GM12878 (cell line): ENCODE data around the gene HSPB6. TPM values are rescaled to one million over a fixed set of nuclear protein-coding genes. Genes with fewer than 3 reads are reported as not detected.
A peak's percentile ranks its signal among the peaks of the same experiment; 100 is the strongest.

Experiments used
- BHLHE40 ChIP-seq, 2 experiments: fragments of 450-650 bp in 1 of 2; IDR thresholded peaks; 2 replicates each; pipeline ENCODE4 v1.6.1; 2011 to 2017; ENCODE audit warnings: low read depth in 2 of 2, borderline replicate concordance in 1 of 2, improper control_type of control experiment in 1 of 2, low read length in 1 of 2, mild to moderate bottlenecking in 1 of 2
- BRCA1 ChIP-seq: IDR thresholded peaks from 2 replicates; pipeline ENCODE4 v1.6.1; 2011; ENCODE audit warnings: low read depth, low read length, improper control_type of control experiment
- CREB1 ChIP-seq: IDR thresholded peaks from 2 replicates; pipeline ENCODE4 v1.6.1; 2012; ENCODE audit warnings: low read depth, mild to moderate bottlenecking, inconsistent platforms
- GABPA ChIP-seq: IDR thresholded peaks from 2 replicates; pipeline ENCODE4 v1.6.1; 2014; ENCODE audit warnings: antibody characterized with exemption, low read depth, mild to moderate bottlenecking, inconsistent platforms
- HDAC2 ChIP-seq: fragments of 200-600 bp; sonication (generic); IDR thresholded peaks from 2 replicates; pipeline ENCODE4 v1.6.1; 2017
- JUNB ChIP-seq: IDR thresholded peaks from 2 replicates; pipeline ENCODE4 v1.6.1; 2016; ENCODE audit warnings: antibody characterized with exemption, mild to moderate bottlenecking
- JUND ChIP-seq: IDR thresholded peaks from 2 replicates; pipeline ENCODE4 v1.6.1; 2012; ENCODE audit warnings: low read depth, mild to moderate bottlenecking, low read length, improper control_type of control experiment, moderate library complexity
- MEF2B ChIP-seq: fragments of 450-650 bp; IDR thresholded peaks from 2 replicates; pipeline ENCODE4 v1.6.1; 2018; ENCODE audit warnings: mild to moderate bottlenecking, moderate library complexity; ENCODE audit not compliant: partially characterized antibody, poor library complexity, severe bottlenecking
- NBN ChIP-seq: fragments of 450-650 bp; IDR thresholded peaks from 2 replicates; pipeline ENCODE4 v1.6.1; 2016
- NFYB ChIP-seq: IDR thresholded peaks from 2 replicates; pipeline ENCODE4 v1.6.1; 2011; ENCODE audit warnings: low read depth, mild to moderate bottlenecking, low read length, improper control_type of control experiment, moderate library complexity; ENCODE audit not compliant: insufficient read depth
- PAX5 ChIP-seq: IDR thresholded peaks from 2 replicates; pipeline ENCODE4 v1.6.1; 2011; ENCODE audit warnings: low read depth, low read length, borderline replicate concordance
- POLR2A ChIP-seq: IDR thresholded peaks from 2 replicates; pipeline ENCODE4 v1.6.1; 2011; ENCODE audit warnings: low read depth, mild to moderate bottlenecking, low read length
- POLR2AphosphoS2 ChIP-seq: IDR thresholded peaks from 2 replicates; pipeline ENCODE4 v1.6.1; 2011; ENCODE audit warnings: low read depth, mild to moderate bottlenecking, low read length, improper control_type of control experiment, moderate library complexity
- POU2F2 ChIP-seq: IDR thresholded peaks from 3 replicates; pipeline ENCODE4 v1.6.1; 2011; ENCODE audit warnings: low read depth, mild to moderate bottlenecking, low read length, borderline replicate concordance
- RBBP5 ChIP-seq: fragments of 200-600 bp; sonication (generic); conservative IDR thresholded peaks from 2 replicates; pipeline ENCODE4 v1.6.1; 2016
- RFX5 ChIP-seq: IDR thresholded peaks from 2 replicates; pipeline ENCODE4 v1.6.1; 2011; ENCODE audit warnings: low read depth, low read length, improper control_type of control experiment
- SIN3A ChIP-seq: IDR thresholded peaks from 2 replicates; pipeline ENCODE4 v1.6.1; 2012; ENCODE audit warnings: low read depth, low read length, improper control_type of control experiment
- SP1 ChIP-seq: IDR thresholded peaks from one replicate; pipeline ENCODE4 v1.6.1; 2011; ENCODE audit warnings: low read depth, low read length
- SPI1 ChIP-seq: IDR thresholded peaks from 2 replicates; pipeline ENCODE4 v1.6.1; 2011; ENCODE audit warnings: low read depth, mild to moderate bottlenecking, low read length, moderate library complexity, borderline replicate concordance; ENCODE audit not compliant: insufficient read depth
- SRF ChIP-seq, 2 experiments: IDR thresholded peaks; 2 replicates each; pipeline ENCODE4 v1.6.1; 2011; ENCODE audit warnings: low read depth in 2 of 2, low read length in 2 of 2, mild to moderate bottlenecking in 1 of 2, moderate library complexity in 1 of 2
- SUPT20H ChIP-seq: IDR thresholded peaks from 2 replicates; pipeline ENCODE4 v1.6.1; 2011; ENCODE audit warnings: low read depth, mild to moderate bottlenecking, low read length, moderate library complexity, borderline replicate concordance; ENCODE audit not compliant: control insufficient read depth
- TCF12 ChIP-seq: IDR thresholded peaks from 2 replicates; pipeline ENCODE4 v1.6.1; 2011; ENCODE audit warnings: low read depth, mild to moderate bottlenecking, low read length
- ZNF207 ChIP-seq: fragments of 450-650 bp; IDR thresholded peaks from 2 replicates; pipeline ENCODE4 v1.6.1; 2014; ENCODE audit warnings: antibody characterized with exemption, mild to moderate bottlenecking, borderline replicate concordance
- polyA plus RNA-seq, 11 experiments: library from polyadenylated mRNA; depleted of rRNA in 4 of 11; unstranded in 6 of 11; stranded (reverse) in 5 of 11; fragments of >200 nt; fragmentation: Nextera tagmentation in 4 of 11; fragmentation: Illumina TruSeq in 1 of 11; extraction: Ambion mirVana in 4 of 11; extraction: Trizol in 1 of 11; gene quantifications; 1 replicate in 1 of 11; 2 replicates in 10 of 11; pipeline versions ENCODE4 v1.2.1 to v1.2.3, GENCODE V29; 2011 to 2016; ENCODE audit warnings: inconsistent platforms in 2 of 11, missing spikeins in 2 of 11, low read depth in 1 of 11
- total RNA-seq, 4 experiments: library from RNA; depleted of rRNA in 3 of 4; stranded (reverse); fragments of >200 nt in 3 of 4; fragmentation: Illumina TruSeq in 1 of 4; extraction: Trizol in 1 of 4; gene quantifications; 2 replicates each; pipeline versions ENCODE4 v1.2.1 to v1.2.3, GENCODE V29; 2013 to 2021
- TF ChIP-seq, protein P1 (sequence below): IDR thresholded peaks from 2 replicates; pipeline ENCODE4 v1.6.1; 2012; ENCODE audit warnings: low read depth, low read length, improper control_type of control experiment
- TF ChIP-seq, protein P2 (sequence below): fragments of 450-650 bp; IDR thresholded peaks from 2 replicates; pipeline ENCODE4 v1.6.1; 2018; ENCODE audit warnings: mild to moderate bottlenecking, low read depth, moderate library complexity; ENCODE audit not compliant: partially characterized antibody
- TF ChIP-seq, protein P3 (sequence below): fragments of 450-650 bp; IDR thresholded peaks from 2 replicates; pipeline ENCODE4 v1.6.1; 2017; ENCODE audit warnings: low read depth, mild to moderate bottlenecking, moderate library complexity

The HSPB6 gene
- total and polyA plus RNA-seq, 10 of the 15 experiments (the other 5 are each of a cell fraction or from before 2014, with no cell fraction given) = 0.09 to 1.6 (median 0.36) TPM; not detected in 4

DNA sequence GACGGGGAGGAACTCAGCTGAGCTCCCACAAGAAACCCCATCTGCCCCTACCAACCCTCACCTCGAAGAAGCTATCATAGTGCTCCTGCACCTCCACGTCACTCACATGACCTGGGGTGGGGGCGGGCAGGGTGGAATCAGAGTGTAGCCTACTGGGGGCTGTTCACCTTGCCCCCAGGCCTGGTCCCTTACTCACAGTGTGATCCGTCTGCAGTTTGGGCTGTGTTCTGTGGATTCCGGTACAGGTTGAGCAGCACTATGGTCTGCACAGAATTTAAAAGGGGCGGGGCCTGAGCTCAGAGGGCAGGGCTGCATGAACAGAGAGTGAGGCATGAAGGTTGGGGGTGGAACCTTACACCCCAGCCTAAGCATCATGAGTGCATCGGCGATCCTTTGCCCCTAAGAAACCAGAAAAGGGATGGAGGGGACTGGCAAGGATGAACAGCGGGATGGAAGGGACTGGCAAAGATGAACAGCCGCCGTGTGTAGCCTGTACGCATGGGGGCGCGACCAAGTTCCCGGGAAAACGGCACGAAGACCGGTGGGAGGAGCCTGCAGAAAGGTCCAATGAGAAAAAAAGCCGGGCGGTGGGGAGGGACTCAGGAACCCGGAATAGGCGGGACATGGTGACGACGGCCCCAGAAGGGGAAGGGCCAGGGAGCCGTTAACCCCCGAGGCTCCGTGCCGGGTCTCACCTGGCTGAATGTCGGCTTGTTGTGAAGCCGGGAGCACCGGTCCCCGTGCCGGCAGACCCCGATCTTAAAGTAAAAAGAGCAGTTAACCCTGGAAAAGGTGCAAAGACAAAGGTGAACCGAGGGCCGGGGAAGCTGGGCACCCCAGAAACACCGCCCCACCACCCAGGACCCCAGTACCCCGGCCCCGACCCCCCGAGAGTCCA lies 12.2 kb downstream of the HSPB6 start (continued):
- TF ChIP-seq SRF (IDR thresholded peaks at IDR 0.05; ENCODE audit: low read depth in 2 of 2, low read length in 2 of 2) = no peak
- peak in 1 of 2 experiments; percentile 45; a peak in 2 of 4 replicates for TF ChIP-seq BHLHE40 (IDR thresholded peaks at IDR 0.05; ENCODE audit: borderline replicate concordance in 1 of 2, low read depth in 2 of 2, low read length in 1 of 2)
- TF ChIP-seq JUND = no peak
- peak; percentile 56; the same call in 1 of the 2 replicates for TF ChIP-seq PAX5
- peak; percentile 45; the same call in 1 of the 2 replicates for TF ChIP-seq SPI1
- no peak for TF ChIP-seq BRCA1
- TF ChIP-seq, protein P1, sequence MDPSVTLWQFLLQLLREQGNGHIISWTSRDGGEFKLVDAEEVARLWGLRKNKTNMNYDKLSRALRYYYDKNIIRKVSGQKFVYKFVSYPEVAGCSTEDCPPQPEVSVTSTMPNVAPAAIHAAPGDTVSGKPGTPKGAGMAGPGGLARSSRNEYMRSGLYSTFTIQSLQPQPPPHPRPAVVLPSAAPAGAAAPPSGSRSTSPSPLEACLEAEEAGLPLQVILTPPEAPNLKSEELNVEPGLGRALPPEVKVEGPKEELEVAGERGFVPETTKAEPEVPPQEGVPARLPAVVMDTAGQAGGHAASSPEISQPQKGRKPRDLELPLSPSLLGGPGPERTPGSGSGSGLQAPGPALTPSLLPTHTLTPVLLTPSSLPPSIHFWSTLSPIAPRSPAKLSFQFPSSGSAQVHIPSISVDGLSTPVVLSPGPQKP = no peak
- TF ChIP-seq, protein P2, sequence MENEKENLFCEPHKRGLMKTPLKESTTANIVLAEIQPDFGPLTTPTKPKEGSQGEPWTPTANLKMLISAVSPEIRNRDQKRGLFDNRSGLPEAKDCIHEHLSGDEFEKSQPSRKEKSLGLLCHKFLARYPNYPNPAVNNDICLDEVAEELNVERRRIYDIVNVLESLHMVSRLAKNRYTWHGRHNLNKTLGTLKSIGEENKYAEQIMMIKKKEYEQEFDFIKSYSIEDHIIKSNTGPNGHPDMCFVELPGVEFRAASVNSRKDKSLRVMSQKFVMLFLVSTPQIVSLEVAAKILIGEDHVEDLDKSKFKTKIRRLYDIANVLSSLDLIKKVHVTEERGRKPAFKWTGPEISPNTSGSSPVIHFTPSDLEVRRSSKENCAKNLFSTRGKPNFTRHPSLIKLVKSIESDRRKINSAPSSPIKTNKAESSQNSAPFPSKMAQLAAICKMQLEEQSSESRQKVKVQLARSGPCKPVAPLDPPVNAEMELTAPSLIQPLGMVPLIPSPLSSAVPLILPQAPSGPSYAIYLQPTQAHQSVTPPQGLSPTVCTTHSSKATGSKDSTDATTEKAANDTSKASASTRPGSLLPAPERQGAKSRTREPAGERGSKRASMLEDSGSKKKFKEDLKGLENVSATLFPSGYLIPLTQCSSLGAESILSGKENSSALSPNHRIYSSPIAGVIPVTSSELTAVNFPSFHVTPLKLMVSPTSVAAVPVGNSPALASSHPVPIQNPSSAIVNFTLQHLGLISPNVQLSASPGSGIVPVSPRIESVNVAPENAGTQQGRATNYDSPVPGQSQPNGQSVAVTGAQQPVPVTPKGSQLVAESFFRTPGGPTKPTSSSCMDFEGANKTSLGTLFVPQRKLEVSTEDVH = peak; percentile 98
- no peak for TF ChIP-seq POLR2AphosphoS2
- TF ChIP-seq, protein P3, sequence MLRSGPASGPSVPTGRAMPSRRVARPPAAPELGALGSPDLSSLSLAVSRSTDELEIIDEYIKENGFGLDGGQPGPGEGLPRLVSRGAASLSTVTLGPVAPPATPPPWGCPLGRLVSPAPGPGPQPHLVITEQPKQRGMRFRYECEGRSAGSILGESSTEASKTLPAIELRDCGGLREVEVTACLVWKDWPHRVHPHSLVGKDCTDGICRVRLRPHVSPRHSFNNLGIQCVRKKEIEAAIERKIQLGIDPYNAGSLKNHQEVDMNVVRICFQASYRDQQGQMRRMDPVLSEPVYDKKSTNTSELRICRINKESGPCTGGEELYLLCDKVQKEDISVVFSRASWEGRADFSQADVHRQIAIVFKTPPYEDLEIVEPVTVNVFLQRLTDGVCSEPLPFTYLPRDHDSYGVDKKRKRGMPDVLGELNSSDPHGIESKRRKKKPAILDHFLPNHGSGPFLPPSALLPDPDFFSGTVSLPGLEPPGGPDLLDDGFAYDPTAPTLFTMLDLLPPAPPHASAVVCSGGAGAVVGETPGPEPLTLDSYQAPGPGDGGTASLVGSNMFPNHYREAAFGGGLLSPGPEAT = peak; percentile 77
- peak; percentile 79 for TF ChIP-seq POLR2A
- TF ChIP-seq NFYB = peak; percentile 71; the same call in 1 of the 2 replicates
- TF ChIP-seq ZNF207 = peak; percentile 73; the same call in 1 of the 2 replicates
- TF ChIP-seq NBN = peak; percentile 38
- no peak for TF ChIP-seq POU2F2
- 0 out of 2 replicates have a peak, but pooled peaks have one; percentile 21 for TF ChIP-seq RFX5
- no peak for TF ChIP-seq MEF2B
- TF ChIP-seq SIN3A = 0 out of 2 replicates have a peak, but pooled peaks have one; percentile 10
- peak; percentile 69 for TF ChIP-seq SP1
- TF ChIP-seq RBBP5 = peak; percentile 73; the same call in 1 of the 2 replicates
- TF ChIP-seq GABPA = no peak
- no peak for TF ChIP-seq TCF12
- no peak; the same call in 1 of the 2 replicates for TF ChIP-seq CREB1
- TF ChIP-seq HDAC2 = no peak
- no peak for TF ChIP-seq JUNB
- no peak for TF ChIP-seq SUPT20H
